Measurements from ENCODE around the gene C6orf120.

The C6orf120 gene

DNA sequence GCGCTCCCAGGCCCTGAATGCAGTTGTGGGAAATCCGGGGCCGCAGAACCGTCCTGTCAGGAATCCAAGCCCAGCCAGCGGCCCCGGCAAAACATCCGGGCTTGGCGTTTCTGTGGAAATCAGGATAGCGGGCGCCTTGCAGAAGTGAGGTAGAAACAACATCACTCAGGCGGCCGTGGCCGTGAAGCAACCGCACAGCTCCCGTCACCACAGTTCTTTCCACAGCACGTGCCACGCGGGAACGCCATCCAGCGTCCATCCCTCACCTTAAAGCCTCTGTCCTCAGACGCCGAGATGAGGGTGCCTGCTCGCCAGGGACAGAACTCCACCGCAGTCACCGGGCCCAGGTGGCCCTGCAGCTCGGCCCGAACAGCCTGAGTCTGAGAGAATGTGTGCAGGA lies 34.2 kb upstream of the C6orf120 start:
- no peak overlapping the region for H3K27ac ChIP-seq
- no peak for DNase-seq (ENCODE audit: low spot score)
- TF ChIP-seq, protein P1, sequence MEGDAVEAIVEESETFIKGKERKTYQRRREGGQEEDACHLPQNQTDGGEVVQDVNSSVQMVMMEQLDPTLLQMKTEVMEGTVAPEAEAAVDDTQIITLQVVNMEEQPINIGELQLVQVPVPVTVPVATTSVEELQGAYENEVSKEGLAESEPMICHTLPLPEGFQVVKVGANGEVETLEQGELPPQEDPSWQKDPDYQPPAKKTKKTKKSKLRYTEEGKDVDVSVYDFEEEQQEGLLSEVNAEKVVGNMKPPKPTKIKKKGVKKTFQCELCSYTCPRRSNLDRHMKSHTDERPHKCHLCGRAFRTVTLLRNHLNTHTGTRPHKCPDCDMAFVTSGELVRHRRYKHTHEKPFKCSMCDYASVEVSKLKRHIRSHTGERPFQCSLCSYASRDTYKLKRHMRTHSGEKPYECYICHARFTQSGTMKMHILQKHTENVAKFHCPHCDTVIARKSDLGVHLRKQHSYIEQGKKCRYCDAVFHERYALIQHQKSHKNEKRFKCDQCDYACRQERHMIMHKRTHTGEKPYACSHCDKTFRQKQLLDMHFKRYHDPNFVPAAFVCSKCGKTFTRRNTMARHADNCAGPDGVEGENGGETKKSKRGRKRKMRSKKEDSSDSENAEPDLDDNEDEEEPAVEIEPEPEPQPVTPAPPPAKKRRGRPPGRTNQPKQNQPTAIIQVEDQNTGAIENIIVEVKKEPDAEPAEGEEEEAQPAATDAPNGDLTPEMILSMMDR (IDR thresholded peaks at IDR 0.05), result no peak
- no peak overlapping the region for H3K4me3 ChIP-seq

DNA sequence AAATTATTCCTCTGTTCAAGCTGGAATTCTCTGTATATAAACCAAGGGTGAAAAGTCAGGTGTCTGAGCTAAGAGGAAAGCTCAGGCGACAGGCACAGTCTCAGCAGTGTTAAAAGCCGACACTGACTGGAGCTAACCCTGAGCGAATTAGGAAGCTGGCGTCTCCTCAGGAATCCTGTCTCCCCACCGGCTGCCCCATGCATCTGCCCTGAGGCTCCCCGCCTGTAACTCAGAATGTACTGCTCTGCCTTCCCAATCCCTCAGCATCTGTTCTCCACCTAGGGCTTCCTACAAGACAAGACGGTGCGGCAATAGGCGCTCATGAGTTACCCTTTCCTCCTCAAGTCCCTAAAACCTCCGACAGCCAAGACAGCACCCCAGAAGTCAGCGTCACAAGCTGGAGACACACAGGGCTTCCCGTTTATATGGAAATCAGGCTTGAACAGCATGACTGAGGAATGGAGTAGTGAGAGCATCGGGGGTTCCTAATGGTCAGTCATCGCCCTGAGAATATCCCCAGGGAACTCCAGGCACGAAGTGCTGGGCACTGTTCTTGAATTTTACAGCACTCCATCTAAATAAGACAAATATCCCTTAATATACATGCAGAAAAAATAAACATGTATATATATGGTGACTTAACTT lies 33.6 kb upstream of the C6orf120 start:
- Histone ChIP-seq H3K4me3 (no peak overlapping the region), H3K27ac (no peak overlapping the region)
- TF ChIP-seq, protein P1 (IDR thresholded peaks at IDR 0.05), result no peak
- no peak for DNase-seq (ENCODE audit: low spot score)

DNA sequence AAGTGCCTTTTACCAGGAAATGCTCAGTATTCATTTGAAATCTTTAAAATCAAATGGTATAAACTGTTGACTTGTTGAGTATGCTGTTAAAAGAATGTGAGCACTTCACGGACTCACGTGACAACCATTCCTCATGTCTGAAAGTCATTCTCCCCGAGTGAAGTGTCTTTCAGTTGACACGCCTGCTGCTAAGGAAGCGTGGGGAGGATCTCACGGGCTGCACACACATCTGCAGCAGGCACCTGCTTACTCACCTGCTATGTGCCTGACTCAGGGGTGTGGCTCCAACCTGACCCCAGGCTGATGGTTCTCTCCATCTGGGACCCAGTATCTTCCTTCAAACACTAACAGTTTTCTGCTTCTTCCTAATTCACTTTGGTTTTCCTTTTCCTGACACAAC lies 32.8 kb upstream of the C6orf120 start:
- TF ChIP-seq, protein P1 (IDR thresholded peaks at IDR 0.05), result no peak
- no peak for DNase-seq (ENCODE audit: low spot score)
- no peak overlapping the region for H3K27ac ChIP-seq
- H3K4me3 ChIP-seq, result no peak overlapping the region

DNA sequence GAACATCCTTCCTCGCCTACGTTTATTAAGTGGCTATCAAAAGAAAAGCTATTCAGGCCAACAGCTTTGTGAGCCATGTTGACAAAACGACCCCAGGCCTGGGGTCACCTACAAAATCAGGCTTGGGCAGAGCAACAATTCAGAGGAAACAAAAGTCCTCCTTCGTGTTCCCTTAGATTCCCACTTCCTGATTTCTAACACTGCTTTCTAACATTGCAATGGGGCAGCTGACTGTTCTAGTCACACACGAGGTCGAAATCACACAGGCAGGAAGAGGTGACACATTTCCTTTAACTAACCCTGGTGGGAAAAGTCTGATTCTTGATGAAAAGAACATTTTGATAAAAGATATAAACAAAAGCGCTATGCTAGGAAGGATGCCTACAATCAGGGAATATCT lies 32.0 kb upstream of the C6orf120 start:
- no peak for DNase-seq (ENCODE audit: low spot score)
- TF ChIP-seq, protein P1 (IDR thresholded peaks at IDR 0.05), result no peak
- Histone ChIP-seq H3K4me3 (no peak overlapping the region), H3K27ac (no peak overlapping the region)

DNA sequence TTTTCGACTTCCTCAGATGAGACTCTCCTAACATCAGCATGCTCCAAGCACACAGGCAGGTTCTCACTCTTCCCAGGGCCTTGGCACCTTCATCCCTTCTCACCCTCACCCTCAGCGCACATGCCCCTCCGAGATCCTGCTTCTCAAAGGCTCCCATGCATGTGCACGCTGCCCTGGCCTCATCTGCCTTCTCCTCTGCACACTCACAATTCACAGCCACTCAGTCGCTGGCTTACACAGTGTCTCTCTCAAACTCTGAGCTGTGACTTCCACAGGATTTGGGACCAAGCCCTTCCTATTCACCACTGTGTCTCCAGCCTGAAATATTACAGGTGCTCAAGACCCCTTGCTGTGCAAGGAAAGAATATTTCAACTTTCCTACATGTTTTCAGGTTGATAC lies 30.4 kb upstream of the C6orf120 start:
- DNase-seq (ENCODE audit: low spot score), result no peak
- H3K27ac ChIP-seq, result no peak overlapping the region
- TF ChIP-seq, protein P1 (IDR thresholded peaks at IDR 0.05), result no peak
- no peak overlapping the region for H3K4me3 ChIP-seq

DNA sequence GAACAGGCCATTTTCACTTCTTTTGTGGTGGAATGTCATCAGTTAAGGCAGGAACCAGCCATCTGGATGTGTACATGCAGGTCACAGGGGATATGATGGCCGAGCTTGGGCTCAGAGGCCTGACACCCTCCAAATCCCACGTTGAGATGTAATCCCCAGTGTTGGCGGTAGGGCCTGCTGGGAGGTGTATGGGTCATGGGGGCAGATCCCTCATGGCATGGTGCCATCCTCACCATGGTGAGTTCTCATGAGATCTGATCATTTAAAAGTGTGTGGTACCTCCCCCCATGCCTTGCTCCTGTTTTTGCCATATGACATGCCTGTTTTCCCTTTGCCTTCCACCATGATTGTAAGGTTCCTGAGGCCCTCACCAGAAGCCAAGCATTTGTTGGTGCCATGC lies 26.9 kb upstream of the C6orf120 start:
- H3K27ac ChIP-seq, result no peak overlapping the region
- TF ChIP-seq, protein P1 (IDR thresholded peaks at IDR 0.05), result no peak
- no peak overlapping the region for H3K4me3 ChIP-seq
- no peak for DNase-seq (ENCODE audit: low spot score)

DNA sequence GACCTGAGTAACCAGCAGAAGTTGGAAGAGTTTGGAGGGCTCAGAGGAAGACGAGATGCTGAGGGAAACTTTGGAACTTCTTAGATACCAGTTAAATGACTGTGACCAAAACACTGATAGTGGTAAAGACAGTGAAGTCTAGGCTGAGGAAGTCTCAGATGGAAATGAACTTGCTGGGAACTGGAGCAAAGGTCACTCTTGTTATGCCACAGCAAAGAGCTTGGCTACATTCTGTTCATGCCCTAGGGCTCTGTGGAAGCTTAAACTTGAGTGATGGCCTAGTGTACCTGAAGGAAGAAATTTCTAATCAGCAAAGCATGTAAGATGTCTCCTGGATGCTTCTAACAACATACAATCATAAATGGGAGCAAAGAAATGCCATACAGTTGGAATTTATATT lies 24.8 kb upstream of the C6orf120 start:
- no peak for DNase-seq (ENCODE audit: low spot score)
- TF ChIP-seq, protein P1 (IDR thresholded peaks at IDR 0.05), result no peak
- H3K4me3 ChIP-seq, result no peak overlapping the region
- no peak overlapping the region for H3K27ac ChIP-seq

All from coronary artery (tissue), 2 donors.